HFFc6 (cell line): ENCODE measurements around the gene RAMAC. TPM values are rescaled to one million over a fixed set of nuclear protein-coding genes. Genes with fewer than 3 reads are reported as not detected.
A peak's percentile ranks its signal among the peaks of the same experiment; 100 is the strongest.
"Not testable (repeated sequence)": the region's sequence is repeated elsewhere in the genome, so short reads cannot be mapped to it uniquely, and the experiment has no call there.

Source experiments
- DNase-seq: peaks from one replicate; pipeline ENCODE4 v3.0.0-alpha.2; 2018
- H3K27ac Mint-ChIP-seq: 2 replicates; pipeline ENCODE4 v1.8.0; 2020; ENCODE audit warnings: mild to moderate bottlenecking, mixed read lengths
- H3K27me3 Mint-ChIP-seq: 2 replicates; pipeline ENCODE4 v1.8.0; 2021; ENCODE audit warnings: mild to moderate bottlenecking, moderate library complexity, mixed read lengths; ENCODE audit not compliant: insufficient read depth
- H3K36me3 Mint-ChIP-seq: 2 replicates; pipeline ENCODE4 v1.8.0; 2021; ENCODE audit warnings: low read depth, mixed read lengths
- H3K4me1 Mint-ChIP-seq: 2 replicates; pipeline ENCODE4 v1.8.0; 2020; ENCODE audit warnings: low read depth, mixed read lengths
- H3K4me3 Mint-ChIP-seq: 2 replicates; pipeline ENCODE4 v1.8.0; 2020; ENCODE audit warnings: mild to moderate bottlenecking, moderate library complexity, mixed read lengths
- H3K9me3 Mint-ChIP-seq: 2 replicates; pipeline ENCODE4 v1.8.0; 2020; ENCODE audit warnings: mild to moderate bottlenecking, mixed read lengths
- total RNA-seq, 6 experiments: library from RNA; stranded (reverse); fragmentation: NEBNext Ultra II Directional; extraction: Animal tissue kit (Norgen Biotek cat#: 25700); gene quantifications; 2 replicates in 1 of 6; 3 replicates in 5 of 6; pipeline ENCODE4 v1.2.3, GENCODE V29; 2021
- TF ChIP-seq, protein P1 (sequence below): fragments of 200-600 bp; sonication (generic); IDR thresholded peaks from 2 replicates; pipeline ENCODE4 v1.5.0; 2021; ENCODE audit warnings: antibody characterized with exemption, mild to moderate bottlenecking

RAMAC gene
- total RNA-seq, 6 experiments from 2014 or later = 18.6 to 22.0 (median 20.3) TPM

GRCh38 chr15:83030021-83030420 is 44.0 kb downstream of the RAMAC start:
- Mint-ChIP-seq H3K27ac (no peak overlapping the region), H3K4me3 (no peak overlapping the region), H3K36me3 (peaks cover 22% of the 10 kb centered on the region), H3K9me3 (peaks cover 5% of the 10 kb centered on the region; the same call in 1 of the 2 replicates), H3K27me3 (no peaks in the 10 kb centered on the region), H3K4me1 (peaks cover 17% of the 10 kb centered on the region)
- TF ChIP-seq, protein P1, sequence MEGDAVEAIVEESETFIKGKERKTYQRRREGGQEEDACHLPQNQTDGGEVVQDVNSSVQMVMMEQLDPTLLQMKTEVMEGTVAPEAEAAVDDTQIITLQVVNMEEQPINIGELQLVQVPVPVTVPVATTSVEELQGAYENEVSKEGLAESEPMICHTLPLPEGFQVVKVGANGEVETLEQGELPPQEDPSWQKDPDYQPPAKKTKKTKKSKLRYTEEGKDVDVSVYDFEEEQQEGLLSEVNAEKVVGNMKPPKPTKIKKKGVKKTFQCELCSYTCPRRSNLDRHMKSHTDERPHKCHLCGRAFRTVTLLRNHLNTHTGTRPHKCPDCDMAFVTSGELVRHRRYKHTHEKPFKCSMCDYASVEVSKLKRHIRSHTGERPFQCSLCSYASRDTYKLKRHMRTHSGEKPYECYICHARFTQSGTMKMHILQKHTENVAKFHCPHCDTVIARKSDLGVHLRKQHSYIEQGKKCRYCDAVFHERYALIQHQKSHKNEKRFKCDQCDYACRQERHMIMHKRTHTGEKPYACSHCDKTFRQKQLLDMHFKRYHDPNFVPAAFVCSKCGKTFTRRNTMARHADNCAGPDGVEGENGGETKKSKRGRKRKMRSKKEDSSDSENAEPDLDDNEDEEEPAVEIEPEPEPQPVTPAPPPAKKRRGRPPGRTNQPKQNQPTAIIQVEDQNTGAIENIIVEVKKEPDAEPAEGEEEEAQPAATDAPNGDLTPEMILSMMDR = no peak
- DNase-seq = peak; percentile 7

- H3K27ac Mint-ChIP-seq, H3K9me3 Mint-ChIP-seq, DNase-seq, H3K27me3 Mint-ChIP-seq, H3K4me3 Mint-ChIP-seq: not testable (repeated sequence)
- Mint-ChIP-seq H3K4me1 (peaks cover 17% of the 10 kb centered on the region), H3K36me3 (peaks cover 22% of the 10 kb centered on the region)
Measured at GRCh38 chr15:83031234-83031633, 45.2 kb downstream of the RAMAC start.

GRCh38 chr15:83036253-83036652 is 50.2 kb downstream of the RAMAC start:
- Mint-ChIP-seq H3K4me3 (no peak overlapping the region), H3K36me3 (peaks cover 35% of the 10 kb centered on the region), H3K27me3 (no peaks in the 10 kb centered on the region), H3K27ac (no peak overlapping the region), H3K9me3 (peaks cover 2% of the 10 kb centered on the region; the same call in 1 of the 2 replicates), H3K4me1 (peaks cover 14% of the 10 kb centered on the region)
- no peak for DNase-seq
- TF ChIP-seq, protein P1 = no peak

- H3K4me3 Mint-ChIP-seq = no peak overlapping the region
- peak; percentile 26 for DNase-seq
- TF ChIP-seq, protein P1 = no peak
- H3K27me3 Mint-ChIP-seq = no peaks in the 10 kb centered on the region
- H3K4me1 Mint-ChIP-seq = peaks cover 13% of the 10 kb centered on the region; the same call in 1 of the 2 replicates
- peaks cover 45% of the 10 kb centered on the region for H3K36me3 Mint-ChIP-seq
- peak overlapping the region; percentile 8 for H3K27ac Mint-ChIP-seq
- H3K9me3 Mint-ChIP-seq = no peaks in the 10 kb centered on the region
Measured at GRCh38 chr15:83039206-83039605, 53.2 kb downstream of the RAMAC start.

Other genes with a start within 250 kb of the RAMAC start
- not detected for gene FSD2, start 180.1 kb upstream of the RAMAC start, total RNA-seq
- 1 to 10 TPM; 5.8 to 7.4 (median 6.3) TPM for gene WHAMM, start 176.6 kb upstream of the RAMAC start, total RNA-seq
- 1 to 10 TPM in 2 of 6 experiments, under 1 TPM in 4; 0.19 to 1.4 (median 0.86) TPM for gene HOMER2, start 33.5 kb upstream of the RAMAC start, total RNA-seq
- gene C15orf40, start 25.4 kb downstream of the RAMAC start, total RNA-seq = 10 to 100 TPM; 21.1 to 31.5 (median 26.3) TPM
- 10 to 100 TPM; 62.2 to 74.8 (median 69.4) TPM for gene BTBD1, start 81.0 kb downstream of the RAMAC start, total RNA-seq
- gene TM6SF1, start 121.4 kb downstream of the RAMAC start, total RNA-seq = under 1 TPM in 4 of 6 experiments, not detected in 2; 0.25 to 0.46 (median 0.42) TPM
- 10 to 100 TPM; 40.3 to 64.6 (median 59.2) TPM for gene HDGFL3, start 221.6 kb downstream of the RAMAC start, total RNA-seq